ENCODE data around the gene ECM2. TPM values are rescaled to one million over a fixed set of nuclear protein-coding genes. Genes with fewer than 3 reads are reported as not detected.

The ECM2 gene
- polyA plus RNA-seq, 3 donors: 1.8 to 24.0 (median 19.1) TPM

DNA sequence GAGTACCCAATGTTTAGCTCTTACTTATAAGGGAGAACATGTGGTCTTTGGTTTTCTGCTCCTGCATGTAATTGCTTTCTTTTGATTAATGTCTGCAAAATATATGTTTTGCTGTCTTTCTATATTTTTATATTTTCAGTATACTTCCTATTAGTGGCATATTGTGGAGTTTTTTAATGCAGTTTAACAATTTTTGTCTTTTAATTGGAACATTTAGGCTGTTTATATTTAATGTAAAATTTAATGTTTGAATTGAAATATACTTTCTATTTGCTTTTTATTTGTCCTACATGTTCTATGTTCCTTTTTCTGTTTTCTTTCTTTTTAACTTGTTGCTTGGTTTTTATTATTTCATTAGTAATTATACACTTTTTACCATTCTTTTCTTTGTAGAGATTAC, 4.9 kb downstream of the ECM2 start:
- no peak overlapping the region for H3K27ac ChIP-seq (ENCODE audit: low read depth, low read length)

DNA sequence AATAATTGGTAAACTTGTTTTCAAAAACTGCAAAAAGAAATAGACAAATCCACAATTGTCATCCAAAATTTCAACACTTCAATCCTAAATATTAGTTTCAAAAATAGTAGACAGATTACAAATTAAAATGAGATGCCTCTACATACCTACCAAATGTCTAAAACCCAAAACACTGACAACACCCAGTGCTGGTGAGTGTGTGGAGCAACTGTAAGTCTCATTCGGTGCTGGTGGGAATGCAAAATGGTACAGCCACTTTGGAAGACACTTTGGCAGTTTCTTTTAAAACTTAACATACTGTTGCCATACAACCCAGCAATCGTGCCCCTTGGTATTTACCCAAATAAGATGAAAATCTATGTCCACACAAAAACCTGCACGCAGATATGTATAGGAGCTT, 6.7 kb downstream of the ECM2 start:
- H3K27ac ChIP-seq (ENCODE audit: low read depth, low read length): no peak overlapping the region
- WGBS, 3 donors: 92 to 96% (median 94%) methylated on average over 3 of the region's 3 CpGs

DNA sequence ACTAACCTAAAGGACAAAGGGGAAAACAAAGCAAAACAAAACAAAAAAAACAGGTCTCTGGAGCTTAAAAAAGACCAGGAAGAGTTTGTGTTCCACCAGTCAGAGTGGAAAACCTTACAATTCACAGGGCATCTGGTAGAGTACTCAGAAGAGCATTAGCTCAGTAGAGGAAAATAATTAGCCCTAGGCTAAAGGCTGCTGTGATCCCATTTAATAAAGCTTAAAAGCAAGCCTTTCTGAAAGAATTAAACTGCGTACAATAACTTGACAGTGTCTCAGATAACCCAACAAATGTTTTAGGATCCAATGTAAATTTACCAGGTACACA, 7.3 kb downstream of the ECM2 start:
- no peak overlapping the region for H3K27ac ChIP-seq (ENCODE audit: low read depth, low read length)
- WGBS, 3 donors: 81 to 92% (median 88%) methylated on average over 1 of the region's 1 CpG

DNA sequence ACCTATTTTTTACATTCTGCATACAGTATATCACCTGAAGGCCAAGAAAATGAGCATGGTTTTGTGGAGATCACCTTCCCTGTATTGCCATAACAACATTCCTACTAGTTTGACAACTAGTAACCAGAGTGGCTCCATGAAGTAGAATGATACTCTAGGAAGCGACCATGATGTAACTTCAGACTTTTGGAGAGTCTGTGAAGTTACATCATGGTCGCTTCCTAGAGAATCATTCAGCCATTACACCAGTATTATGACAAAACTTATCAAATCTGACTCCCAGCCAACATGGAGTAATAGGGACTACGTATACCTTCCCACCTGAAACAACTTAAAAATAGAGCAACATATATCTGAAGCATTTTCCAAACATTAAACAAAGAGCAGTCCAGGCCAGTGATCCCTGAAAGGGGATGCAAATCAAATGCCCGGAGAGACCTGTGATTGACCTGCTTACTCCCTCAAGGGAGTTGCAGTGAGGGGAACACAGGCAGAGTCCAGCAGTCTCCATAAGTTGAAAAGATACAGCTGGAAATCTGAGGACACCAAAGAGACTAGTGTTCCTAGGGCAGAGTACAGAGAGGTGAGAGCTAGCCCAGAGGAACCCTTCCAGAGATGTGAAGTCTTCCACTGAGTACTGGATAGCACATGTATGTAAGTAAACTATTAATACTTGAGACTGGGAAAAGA, 7.8 kb downstream of the ECM2 start:
- 74 to 90% (median 75%) methylated on average over 4 of the region's 4 CpGs for WGBS, 3 donors
- no peak overlapping the region for H3K27ac ChIP-seq (ENCODE audit: low read depth, low read length)

DNA sequence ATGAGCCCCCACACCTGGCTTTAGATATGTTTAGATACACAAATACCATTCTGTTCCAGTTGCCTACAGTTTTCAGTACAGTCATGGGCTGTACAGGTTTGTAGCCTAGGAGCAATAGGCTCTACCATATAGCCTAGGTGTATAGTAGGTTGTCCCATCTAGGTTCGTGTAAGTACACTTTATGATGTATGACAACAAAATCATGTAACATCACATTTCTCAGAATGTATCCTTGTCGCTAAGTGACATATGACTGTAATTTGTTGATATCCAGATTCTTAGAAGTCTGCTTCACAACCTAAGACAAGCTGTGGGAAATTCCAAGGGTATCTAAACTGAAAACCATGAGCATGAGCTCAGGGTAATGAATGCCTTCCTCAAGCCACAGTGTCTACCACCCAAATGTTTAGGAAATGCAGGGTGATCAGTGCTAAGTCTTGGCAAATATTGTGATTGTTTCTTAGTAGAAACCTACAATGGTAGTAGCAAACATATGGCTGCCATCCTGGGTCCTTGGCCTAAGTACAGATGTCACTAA, 8.4 kb downstream of the ECM2 start:
- WGBS, 3 donors: 95 to 97% (median 97%) methylated on average over 2 of the region's 2 CpGs
- H3K27ac ChIP-seq (ENCODE audit: low read depth, low read length): no peak overlapping the region

DNA sequence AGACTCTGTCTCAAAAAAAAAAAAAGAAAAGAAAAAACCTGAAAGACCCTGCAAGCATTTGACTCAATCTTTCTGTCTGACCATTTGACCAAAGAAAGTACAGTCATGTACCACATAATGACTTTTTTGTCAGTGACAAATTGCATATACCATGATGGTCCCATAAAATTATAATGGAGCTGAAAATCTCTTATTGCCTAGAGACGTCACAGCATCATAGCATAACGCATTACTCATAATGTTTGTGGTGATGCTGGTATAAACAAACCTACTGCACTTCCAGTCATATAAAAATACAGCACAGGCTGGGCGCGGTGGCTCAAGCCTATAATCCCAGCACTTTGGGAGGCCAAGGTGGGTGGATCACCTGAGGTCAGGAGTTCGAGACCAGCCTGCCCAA, 10.5 kb downstream of the ECM2 start:
- 96 to 97% (median 96%) methylated on average over 5 of the region's 5 CpGs for WGBS, 3 donors
- H3K27ac ChIP-seq (ENCODE audit: low read depth, low read length): no peak overlapping the region

DNA sequence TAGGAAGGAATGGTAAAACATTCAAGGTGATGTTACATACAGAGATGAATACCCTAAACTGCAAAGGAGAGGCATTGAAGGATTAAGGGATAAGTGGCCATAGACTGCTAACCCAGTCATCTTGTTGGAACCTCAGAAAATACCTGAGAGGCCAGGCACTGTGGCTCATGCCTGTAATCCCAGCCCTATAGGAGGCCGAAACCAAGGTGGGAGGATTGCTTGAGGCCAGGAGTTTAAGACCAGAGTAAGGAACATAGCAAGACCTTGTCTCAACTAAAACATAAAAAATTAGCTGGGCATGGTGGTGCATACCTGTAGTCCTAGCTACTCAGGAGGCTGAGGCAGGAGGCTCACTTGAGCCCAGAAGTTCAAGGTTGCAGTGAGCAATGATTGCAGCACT, 10.9 kb downstream of the ECM2 start:
- 98 to 100% (median 100%) methylated on average over 1 of the region's 1 CpG for WGBS, 3 donors
- H3K27ac ChIP-seq (ENCODE audit: low read depth, low read length): no peak overlapping the region

DNA sequence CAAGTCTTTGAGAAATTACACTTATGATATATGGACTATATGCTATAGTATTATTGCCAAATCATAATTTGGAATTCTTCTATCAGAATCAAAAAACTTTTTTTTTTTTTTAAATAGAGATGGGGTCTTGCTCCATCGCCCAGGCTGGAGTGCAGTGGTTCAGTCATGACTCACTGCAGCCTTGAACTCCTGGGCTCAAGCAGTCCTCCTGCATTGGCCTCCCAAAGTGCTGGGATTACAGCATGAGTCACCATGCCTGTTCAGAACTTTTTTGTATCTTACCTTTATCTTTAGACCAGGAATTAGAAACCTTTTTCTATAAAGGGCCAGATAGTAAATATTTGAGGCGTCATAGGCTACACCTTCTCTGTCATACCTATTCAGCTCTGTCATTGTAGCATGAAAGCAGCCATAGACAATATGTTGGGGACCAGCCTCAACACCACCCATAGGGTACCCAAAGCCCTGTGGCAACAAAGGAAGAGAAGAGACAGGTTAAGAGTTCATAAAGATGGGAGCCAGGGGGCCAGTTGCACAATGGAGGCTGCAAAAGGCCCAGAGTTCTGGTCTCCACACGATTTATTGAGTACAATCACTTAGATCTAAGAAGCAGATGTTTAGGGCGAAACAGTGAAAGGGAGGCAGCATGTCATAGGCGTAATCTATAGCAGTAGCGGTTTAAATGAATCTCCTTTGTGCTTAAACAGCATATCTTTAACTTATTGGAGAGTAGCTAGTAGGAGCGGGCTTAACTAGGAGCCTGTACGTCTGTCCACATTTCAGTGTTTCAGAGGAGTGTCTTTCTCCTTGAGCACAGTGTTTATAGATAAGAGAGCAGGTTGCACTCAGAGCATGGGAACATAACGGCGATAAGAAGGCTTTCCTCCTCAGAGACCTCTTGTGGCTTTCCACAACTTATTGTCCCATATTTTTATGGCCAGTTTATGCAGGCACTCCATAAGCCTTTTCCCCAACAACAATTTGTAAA, 12.5 kb downstream of the ECM2 start:
- WGBS, 3 donors: 77 to 91% (median 78%) methylated on average over 10 of the region's 10 CpGs
- H3K27ac ChIP-seq (ENCODE audit: low read depth, low read length): no peak overlapping the region

DNA sequence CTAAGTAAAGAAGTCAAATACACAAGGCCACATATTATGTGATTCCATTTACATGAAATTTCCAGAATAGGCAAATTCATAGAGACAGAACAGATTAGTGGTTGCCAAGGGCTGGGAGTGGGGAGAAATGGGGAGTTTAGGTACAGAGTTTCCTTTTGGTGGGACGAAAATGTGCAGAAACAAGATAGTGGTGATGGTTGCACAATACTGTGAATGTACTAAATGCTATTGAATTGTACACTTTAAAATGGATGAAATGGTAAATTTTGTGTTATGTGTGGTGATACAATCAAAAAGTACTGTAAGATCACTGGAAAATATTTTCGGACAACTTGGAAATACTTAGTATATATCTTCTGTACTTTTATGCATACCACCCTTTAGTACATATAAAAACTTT, 15.0 kb downstream of the ECM2 start:
- H3K27ac ChIP-seq (ENCODE audit: low read depth, low read length): no peak overlapping the region
- WGBS, 3 donors: 87 to 92% (median 88%) methylated on average over 2 of the region's 2 CpGs

DNA sequence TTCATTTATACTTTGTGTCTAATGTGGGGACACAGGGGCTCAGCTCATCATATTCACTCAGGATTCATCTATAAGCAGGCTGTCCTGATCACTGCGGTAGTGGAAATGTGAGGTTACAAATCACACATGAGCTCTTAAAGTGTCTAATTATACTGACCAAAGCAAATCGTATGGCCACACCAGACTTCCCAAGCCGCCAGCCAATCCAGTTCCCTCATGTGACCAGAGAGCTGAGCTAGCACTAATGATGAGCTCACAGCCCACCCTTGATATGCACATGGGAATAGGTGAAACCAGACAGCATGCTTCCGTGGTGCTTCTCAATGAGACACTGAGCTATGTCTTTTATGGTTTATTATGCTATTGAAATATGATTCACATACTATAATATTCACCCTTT, 17.6 kb downstream of the ECM2 start:
- 87 to 94% (median 89%) methylated on average over 4 of the region's 4 CpGs for WGBS, 3 donors
- no peak overlapping the region for H3K27ac ChIP-seq (ENCODE audit: low read depth, low read length)

DNA sequence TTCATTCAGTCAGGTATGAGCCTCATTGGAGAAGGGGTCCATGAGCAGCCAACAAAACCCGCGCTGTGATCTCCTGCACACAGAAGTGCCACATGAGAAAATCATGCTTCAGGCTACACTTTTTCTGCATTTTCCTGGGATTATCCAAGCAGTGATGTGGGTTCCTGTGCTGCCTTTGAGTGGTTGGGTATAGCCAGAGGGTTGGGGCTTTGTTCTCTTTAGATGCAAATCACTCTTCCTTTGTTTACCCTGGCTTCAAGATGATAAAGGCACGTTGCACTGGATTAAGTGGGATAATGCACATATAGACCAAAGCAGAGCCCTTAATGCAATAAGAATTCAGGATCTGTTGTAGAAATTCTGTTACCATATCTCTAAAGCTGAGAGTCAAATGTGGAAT, 18.7 kb downstream of the ECM2 start:
- WGBS, 3 donors: 65 to 86% (median 77%) methylated on average over 3 of the region's 3 CpGs
- no peak overlapping the region for H3K27ac ChIP-seq (ENCODE audit: low read depth, low read length)

DNA sequence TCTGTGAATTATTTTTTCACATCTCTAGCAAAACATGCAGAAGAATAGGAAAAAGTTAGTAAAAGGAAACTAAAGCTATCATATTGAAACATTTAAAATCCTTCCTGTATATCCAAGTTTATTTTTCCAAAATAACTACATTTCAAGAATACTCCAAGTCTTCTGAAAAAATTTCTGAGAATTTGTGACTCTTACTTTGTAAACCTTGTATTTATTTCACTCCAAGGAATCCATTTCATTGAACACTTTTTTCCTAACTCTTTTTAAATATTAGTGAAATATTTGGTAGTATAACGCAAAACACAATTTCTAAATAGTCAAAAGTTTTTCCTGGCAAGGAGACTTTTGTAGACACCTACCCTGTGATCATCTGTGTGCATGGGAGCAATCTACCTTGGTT, 19.3 kb downstream of the ECM2 start:
- WGBS, 3 donors: 83 to 94% (median 93%) methylated on average over 1 of the region's 1 CpG
- no peak overlapping the region for H3K27ac ChIP-seq (ENCODE audit: low read depth, low read length)

DNA sequence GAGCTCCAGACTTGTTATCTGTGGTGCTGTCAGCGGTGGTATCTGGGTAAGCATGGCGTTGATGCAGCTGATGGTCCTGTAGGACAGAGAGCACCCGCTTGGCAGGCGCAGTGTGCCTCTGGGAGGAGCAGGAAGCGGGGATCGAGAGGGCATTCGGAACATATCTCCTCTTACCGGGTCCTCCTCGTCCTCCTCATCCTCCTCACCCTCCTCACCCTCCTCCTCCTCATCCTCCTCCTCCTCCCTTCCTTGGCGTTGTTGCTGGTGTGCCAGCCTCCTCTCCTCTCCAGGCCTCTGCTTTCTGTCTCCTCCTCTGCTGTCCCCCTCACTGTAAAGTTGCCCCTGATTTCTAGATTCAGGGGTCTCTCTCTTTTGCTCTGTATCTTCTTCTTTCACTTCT, 21.2 kb downstream of the ECM2 start:
- WGBS, 3 donors: 91 to 94% (median 93%) methylated on average over 9 to 10 of the region's 10 CpGs
- no peak overlapping the region for H3K27ac ChIP-seq (ENCODE audit: low read depth, low read length)

DNA sequence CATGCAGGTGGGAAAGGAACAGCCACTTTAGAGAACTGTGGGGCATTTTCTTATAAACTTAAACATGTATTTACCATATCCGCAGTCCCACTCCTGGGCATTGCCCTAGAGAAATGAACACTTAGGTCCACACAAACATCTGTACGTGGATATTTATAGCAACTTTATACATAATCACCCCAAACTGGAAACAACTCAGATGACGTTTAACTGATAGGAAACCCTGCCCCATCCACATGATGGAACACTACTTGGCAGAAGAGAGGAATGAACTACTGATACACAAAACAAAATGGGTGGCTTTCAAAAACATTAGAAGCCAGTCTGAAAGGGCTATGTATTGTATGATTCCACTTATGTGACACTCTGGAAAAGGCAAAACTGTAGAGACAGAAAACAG, 22.4 kb downstream of the ECM2 start:
- 69 to 73% (median 71%) methylated on average over 3 of the region's 3 CpGs for WGBS, 3 donors
- H3K27ac ChIP-seq (ENCODE audit: low read depth, low read length): no peak overlapping the region

DNA sequence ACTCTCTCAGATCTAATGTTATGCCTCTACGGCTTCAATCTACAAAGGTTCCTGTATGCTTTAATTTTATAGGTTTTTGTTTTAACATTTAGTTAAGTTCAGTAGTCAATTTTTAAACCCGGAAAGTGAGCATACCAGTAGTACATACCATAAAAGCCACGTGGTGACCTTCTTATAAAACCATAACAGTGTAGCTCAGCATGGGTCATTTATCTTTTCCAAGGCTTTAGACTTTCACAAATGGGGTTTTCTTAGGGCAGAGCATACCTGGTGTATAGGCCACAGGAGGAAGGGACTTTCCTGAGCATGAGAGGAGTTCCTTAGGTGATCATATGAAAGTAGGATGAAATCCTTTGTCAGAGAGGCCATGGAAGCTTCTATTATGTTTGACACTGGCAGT, 23.2 kb downstream of the ECM2 start:
- 49 to 92% (median 62%) methylated on average over 3 of the region's 3 CpGs for WGBS, 3 donors
- H3K27ac ChIP-seq (ENCODE audit: low read depth, low read length): no peak overlapping the region

DNA sequence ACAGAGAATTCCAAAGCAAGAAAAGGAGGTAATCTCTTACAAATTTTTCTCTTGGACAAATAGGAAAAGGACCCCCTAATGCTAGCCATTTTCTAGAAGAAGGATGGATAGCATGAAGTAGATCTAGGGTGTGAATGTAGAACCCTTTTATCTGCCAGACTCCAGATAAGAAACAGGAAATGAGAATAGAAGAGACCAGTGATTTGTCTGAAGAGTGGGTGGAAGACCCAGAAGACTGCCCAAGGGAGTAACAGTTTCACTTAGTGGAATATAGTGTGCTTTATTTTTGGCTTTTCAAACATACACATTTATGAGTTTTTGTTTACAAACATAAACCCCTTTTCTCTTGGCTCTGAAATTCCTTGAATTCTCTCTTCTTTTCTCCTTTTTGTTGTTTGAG, 25.0 kb downstream of the ECM2 start:
- H3K27ac ChIP-seq (ENCODE audit: low read depth, low read length): no peak overlapping the region

DNA sequence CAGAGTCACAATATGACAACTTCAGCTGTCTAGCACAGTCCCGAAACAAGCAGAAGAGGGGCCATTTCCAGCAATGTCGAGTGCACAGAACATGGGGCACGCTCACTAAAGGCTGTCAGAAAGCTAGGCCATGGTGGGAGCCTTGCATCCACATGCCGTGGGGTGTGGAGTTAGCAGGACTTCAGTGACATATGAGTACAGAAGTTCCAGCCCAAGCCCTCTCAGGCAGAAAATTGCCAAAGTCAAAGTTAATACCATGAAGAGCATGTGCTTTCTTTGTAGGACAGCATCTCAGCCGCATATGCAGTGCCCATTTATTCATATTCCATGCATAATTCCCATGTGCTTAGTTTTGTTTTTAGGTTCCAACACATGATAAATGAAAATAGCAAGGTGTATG, 26.7 kb downstream of the ECM2 start:
- WGBS, 3 donors: 94 to 98% (median 95%) methylated on average over 5 of the region's 5 CpGs
- no peak overlapping the region for H3K27ac ChIP-seq (ENCODE audit: low read depth, low read length)

DNA sequence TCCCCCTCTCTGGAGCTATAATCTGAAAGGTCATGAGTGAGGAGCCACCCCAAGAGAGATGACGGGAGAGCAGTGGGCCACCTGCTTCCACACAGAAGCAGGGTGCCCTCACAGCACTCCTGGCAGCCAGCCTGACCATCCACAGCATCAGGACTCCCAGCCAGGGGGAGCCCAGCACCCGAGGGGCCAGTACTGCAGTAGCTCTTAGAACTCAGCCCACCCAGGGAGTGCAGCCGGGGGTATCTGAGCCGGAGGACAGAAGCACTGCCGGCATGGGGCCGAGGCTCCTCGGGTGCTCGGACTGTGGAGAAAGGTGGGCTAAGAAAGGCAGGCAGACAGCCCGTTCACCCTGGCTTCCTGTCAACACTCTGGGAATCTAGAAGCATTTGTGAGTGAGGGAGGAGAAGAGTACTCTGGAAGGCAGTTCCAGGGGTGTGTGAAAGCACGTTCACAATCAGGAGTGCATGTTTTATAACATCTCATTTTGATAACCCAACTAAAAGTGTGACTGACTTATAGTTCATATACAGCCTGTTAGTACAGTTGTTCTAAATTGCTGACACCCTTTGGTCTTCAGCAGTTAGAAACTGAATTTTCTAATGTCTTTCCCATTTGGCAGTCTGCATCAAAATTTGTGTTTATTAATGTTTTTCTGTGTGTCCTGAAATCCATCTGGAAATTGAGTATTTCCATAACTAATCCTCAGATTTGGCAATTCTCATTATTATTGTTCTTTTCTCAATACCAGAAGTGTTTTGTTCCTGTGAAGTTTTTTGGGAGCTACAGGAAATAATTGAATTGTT, 27.6 kb downstream of the ECM2 start:
- 50 to 76% (median 61%) methylated on average over 10 of the region's 10 CpGs for WGBS, 3 donors
- no peak overlapping the region for H3K27ac ChIP-seq (ENCODE audit: low read depth, low read length)

DNA sequence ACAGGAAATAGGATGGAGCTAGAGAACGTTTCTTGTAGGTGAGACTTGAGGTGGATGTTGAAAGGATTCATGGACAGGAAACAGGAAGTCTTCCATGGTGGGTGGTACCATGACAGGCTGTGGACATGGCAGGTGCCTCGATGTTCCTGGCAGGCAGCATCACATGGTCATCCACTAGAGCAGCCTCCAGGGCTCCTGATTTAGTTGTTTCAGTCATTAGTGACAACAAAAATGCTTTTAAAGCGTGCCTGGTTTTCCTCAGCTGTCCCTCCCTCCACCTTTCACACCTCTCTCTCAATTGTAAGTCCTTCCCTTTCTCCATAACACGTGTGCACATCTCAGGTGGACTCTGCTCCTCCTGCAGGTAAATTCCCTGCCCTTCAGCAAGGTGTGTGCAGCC, 28.3 kb downstream of the ECM2 start:
- H3K27ac ChIP-seq (ENCODE audit: low read depth, low read length): no peak overlapping the region
- 49 to 54% (median 50%) methylated on average over 4 of the region's 4 CpGs for WGBS, 3 donors

Data from adipose tissue (tissue), 3 donors.